KMS-11 (cell line): Measurements from ENCODE around the gene ARHGAP28.
"Not testable (repeated sequence)": the region's sequence is repeated elsewhere in the genome, so short reads cannot be mapped to it uniquely, and the experiment has no call there.

Experiments
- H2AFZ ChIP-seq: fragments of 200-600 bp; sonication (generic); 2 replicates; pipeline ENCODE4 v1.6.1; 2016; ENCODE audit warnings: antibody characterized with exemption, mixed run types, low read depth
- H3K27ac ChIP-seq: fragments of 200-600 bp; sonication (generic); 2 replicates; pipeline ENCODE4 v1.6.1; 2016; ENCODE audit warnings: mild to moderate bottlenecking, mixed run types
- H3K27me3 ChIP-seq: fragments of 200-600 bp; sonication (generic); 2 replicates; pipeline ENCODE4 v1.6.1; 2017; ENCODE audit warnings: mild to moderate bottlenecking, low read depth, mixed run types, moderate library complexity; ENCODE audit not compliant: insufficient read depth
- H3K36me3 ChIP-seq: fragments of 200-600 bp; sonication (generic); 2 replicates; pipeline ENCODE4 v1.6.1; 2017; ENCODE audit warnings: mild to moderate bottlenecking, mixed run types; ENCODE audit not compliant: insufficient read depth
- H3K4me1 ChIP-seq: fragments of 200-600 bp; sonication (generic); 2 replicates; pipeline ENCODE4 v1.6.1; 2016; ENCODE audit warnings: mild to moderate bottlenecking, low read depth, mixed run types; ENCODE audit not compliant: poor library complexity, severe bottlenecking
- H3K4me2 ChIP-seq: fragments of 200-600 bp; sonication (generic); 2 replicates; pipeline ENCODE4 v1.7.0; 2016; ENCODE audit warnings: mild to moderate bottlenecking, mixed run types
- H3K4me3 ChIP-seq: fragments of 200-600 bp; sonication (generic); IDR thresholded peaks from 2 replicates; pipeline ENCODE4 v1.6.1; 2017; ENCODE audit warnings: low read depth, low read length, mixed read lengths; ENCODE audit not compliant: insufficient read depth
- H3K79me2 ChIP-seq: fragments of 200-600 bp; sonication (generic); 2 replicates; pipeline ENCODE4 v1.6.1; 2016; ENCODE audit warnings: low read depth, mixed run types; ENCODE audit not compliant: insufficient read depth
- H3K9ac ChIP-seq: fragments of 200-600 bp; sonication (generic); 2 replicates; pipeline ENCODE4 v1.6.1; 2016; ENCODE audit warnings: mild to moderate bottlenecking, mixed run types
- H4K20me1 ChIP-seq: fragments of 200-600 bp; sonication (generic); 2 replicates; pipeline ENCODE4 v1.6.1; 2016; ENCODE audit warnings: mild to moderate bottlenecking, mixed run types; ENCODE audit not compliant: insufficient read depth
- TF ChIP-seq, protein P1 (sequence below): fragments of 200-600 bp; sonication (generic); conservative IDR thresholded peaks from 2 replicates; pipeline ENCODE4 v1.6.1; 2017; ENCODE audit warnings: low read depth, mild to moderate bottlenecking, antibody characterized with exemption, low read length, moderate library complexity, mixed read lengths

Gene ARHGAP28

DNA sequence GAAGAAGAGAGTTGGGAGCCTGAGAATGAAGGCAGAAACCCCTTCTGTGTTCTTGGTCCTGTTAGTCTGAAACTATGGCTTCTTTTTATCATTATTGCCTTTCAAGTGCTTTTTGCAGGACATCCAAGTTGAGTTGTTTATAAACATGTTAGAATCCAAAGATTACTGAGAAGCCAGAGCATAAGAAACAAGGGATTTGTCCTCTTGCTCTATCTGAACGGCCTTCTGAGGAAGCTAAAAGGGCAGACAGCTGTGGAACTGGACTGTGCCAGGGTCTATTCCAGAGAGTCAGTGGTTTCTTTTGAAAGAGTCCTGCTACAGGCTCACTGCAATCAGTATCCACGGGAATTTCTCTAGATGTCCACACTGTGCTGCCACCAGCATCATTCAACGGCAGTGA lies 86.6 kb downstream of the ARHGAP28 start:
- Histone ChIP-seq H3K4me1 (no peaks in the 10 kb centered on the region), H3K36me3 (no peaks in the 10 kb centered on the region), H3K27me3 (no peaks in the 10 kb centered on the region), H3K9ac (no peak overlapping the region), H2AFZ (no peak overlapping the region), H4K20me1 (no peaks in the 10 kb centered on the region), H3K4me2 (no peak overlapping the region), H3K4me3 (no peak overlapping the region), H3K27ac (no peak overlapping the region), H3K79me2 (no peaks in the 10 kb centered on the region)
- TF ChIP-seq, protein P1, sequence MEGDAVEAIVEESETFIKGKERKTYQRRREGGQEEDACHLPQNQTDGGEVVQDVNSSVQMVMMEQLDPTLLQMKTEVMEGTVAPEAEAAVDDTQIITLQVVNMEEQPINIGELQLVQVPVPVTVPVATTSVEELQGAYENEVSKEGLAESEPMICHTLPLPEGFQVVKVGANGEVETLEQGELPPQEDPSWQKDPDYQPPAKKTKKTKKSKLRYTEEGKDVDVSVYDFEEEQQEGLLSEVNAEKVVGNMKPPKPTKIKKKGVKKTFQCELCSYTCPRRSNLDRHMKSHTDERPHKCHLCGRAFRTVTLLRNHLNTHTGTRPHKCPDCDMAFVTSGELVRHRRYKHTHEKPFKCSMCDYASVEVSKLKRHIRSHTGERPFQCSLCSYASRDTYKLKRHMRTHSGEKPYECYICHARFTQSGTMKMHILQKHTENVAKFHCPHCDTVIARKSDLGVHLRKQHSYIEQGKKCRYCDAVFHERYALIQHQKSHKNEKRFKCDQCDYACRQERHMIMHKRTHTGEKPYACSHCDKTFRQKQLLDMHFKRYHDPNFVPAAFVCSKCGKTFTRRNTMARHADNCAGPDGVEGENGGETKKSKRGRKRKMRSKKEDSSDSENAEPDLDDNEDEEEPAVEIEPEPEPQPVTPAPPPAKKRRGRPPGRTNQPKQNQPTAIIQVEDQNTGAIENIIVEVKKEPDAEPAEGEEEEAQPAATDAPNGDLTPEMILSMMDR = no peak

DNA sequence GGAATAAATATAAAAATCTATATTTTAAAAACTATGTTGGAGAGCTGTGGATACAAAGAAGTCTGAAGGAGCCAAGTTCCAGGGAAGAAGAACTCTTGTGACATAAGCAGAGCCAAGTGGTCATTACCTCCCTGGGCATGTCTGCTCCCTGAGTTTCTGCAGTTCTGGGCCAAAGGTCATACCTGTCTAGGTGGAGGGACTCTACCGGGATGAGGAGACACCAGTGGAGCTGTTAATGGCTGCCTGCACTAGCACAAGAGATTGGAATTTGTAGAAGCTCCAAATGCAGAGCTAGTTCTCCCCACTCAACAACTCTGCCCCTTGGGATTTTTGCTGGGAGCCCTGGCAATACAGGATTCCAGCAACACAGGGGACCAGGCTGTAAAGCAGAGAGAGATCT lies 89.8 kb downstream of the ARHGAP28 start:
- Histone ChIP-seq H3K4me2 (no peak overlapping the region), H3K36me3 (no peaks in the 10 kb centered on the region), H2AFZ (no peak overlapping the region), H4K20me1 (no peaks in the 10 kb centered on the region), H3K9ac (no peak overlapping the region), H3K79me2 (no peaks in the 10 kb centered on the region), H3K27me3 (no peaks in the 10 kb centered on the region), H3K27ac (no peak overlapping the region), H3K4me1 (no peaks in the 10 kb centered on the region), H3K4me3 (no peak overlapping the region)
- TF ChIP-seq, protein P1 = no peak

DNA sequence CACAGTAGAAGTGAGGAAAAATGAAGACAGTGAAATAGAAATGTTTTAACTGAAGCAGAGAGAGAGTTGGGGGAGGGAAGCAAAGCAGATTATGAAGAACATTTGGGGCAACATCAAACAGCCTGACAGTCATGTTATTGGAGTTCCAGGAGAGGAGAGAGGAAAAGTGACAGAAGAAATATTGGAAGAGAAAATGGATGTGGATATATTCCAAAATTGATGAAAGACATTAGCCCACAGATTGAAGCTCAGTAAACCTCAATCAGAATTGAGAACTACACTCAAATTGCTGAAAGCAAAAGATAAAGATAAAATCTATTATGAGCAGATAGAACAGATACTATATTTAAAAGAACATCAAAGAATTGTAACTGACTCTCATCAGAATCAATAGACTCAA lies 90.8 kb downstream of the ARHGAP28 start:
- no peaks in the 10 kb centered on the region for H3K79me2 ChIP-seq
- H3K36me3 ChIP-seq = no peaks in the 10 kb centered on the region
- no peak overlapping the region for H3K27ac ChIP-seq
- H3K4me3 ChIP-seq = no peak overlapping the region
- H2AFZ ChIP-seq = no peak overlapping the region
- no peak overlapping the region for H3K9ac ChIP-seq
- no peak overlapping the region for H3K4me2 ChIP-seq
- no peaks in the 10 kb centered on the region for H3K27me3 ChIP-seq
- H3K4me1 ChIP-seq = no peaks in the 10 kb centered on the region
- TF ChIP-seq, protein P1 = no peak
- no peaks in the 10 kb centered on the region for H4K20me1 ChIP-seq

DNA sequence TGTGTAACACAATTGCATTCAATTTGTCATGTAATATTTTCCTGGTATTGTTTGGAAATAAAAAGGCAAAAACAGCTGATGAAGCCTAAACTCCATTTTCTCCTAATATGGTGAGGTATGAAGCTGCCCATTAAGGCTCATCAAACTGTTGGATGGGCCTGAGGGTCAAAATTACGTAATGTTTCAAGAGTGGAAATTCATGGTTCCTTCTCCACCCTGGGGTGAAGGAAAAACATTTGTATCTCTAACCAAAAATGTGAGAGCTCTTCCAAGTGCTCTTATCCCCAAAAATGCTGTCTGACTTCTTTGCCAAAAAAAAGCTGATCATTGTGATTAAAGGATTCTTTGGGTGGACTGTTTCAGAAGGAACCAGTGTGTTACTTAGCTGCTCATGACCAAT lies 91.8 kb downstream of the ARHGAP28 start:
- no peak overlapping the region for H3K9ac ChIP-seq
- no peak overlapping the region for H3K4me2 ChIP-seq
- H3K27me3 ChIP-seq = no peaks in the 10 kb centered on the region
- TF ChIP-seq, protein P1 = no peak
- H3K4me3 ChIP-seq = no peak overlapping the region
- no peak overlapping the region for H3K27ac ChIP-seq
- no peaks in the 10 kb centered on the region for H4K20me1 ChIP-seq
- no peak overlapping the region for H2AFZ ChIP-seq
- H3K4me1 ChIP-seq = no peaks in the 10 kb centered on the region
- H3K36me3 ChIP-seq = no peaks in the 10 kb centered on the region
- H3K79me2 ChIP-seq = no peaks in the 10 kb centered on the region

DNA sequence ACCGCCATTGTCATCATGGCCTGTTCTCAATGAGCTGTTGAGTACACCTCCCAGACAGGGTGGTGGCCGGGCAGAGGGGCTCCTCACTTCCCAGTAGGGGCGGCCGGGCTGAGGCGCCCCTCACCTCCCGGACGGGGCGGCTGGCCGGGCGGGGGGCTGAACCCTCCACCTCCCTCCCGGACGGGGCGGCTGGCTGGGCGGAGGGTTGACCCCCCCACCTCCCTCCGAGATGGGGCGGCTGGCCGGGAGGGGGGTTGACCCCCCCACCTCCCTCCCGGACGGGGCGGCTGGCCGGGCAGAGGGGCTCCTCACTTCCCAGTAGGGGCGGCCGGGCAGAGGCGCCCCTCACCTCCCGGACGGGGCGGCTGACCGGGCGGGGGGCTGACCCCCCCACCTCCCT lies 97.6 kb downstream of the ARHGAP28 start:
- H3K4me3 ChIP-seq, H3K27me3 ChIP-seq, H3K36me3 ChIP-seq, H3K4me1 ChIP-seq, H4K20me1 ChIP-seq, H2AFZ ChIP-seq, H3K4me2 ChIP-seq, H3K27ac ChIP-seq, H3K79me2 ChIP-seq, H3K9ac ChIP-seq: not testable (repeated sequence)

DNA sequence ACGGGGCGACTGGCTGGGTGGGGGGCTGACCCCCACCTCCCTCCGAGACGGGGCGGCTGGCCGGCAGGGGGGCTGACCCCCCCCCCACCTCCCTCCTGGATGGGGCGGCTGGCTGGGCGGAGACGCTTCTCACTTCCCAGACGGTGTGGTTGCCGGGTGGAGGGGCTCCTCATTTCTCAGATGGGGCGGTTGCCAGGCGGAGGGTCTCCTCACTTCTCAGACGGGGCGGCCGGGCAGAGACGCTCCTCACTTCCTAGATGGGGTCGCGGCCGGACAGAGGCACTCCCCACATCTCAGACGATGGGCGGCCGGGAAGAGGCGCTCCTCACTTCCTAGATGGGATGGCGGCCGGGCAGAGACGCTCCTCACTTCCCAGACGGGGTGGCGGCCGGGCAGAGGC lies 98.0 kb downstream of the ARHGAP28 start:
- not testable (repeated sequence) for H3K79me2 ChIP-seq, H3K4me1 ChIP-seq, H4K20me1 ChIP-seq, H3K36me3 ChIP-seq, H3K4me2 ChIP-seq, H3K27ac ChIP-seq, H3K9ac ChIP-seq, H3K27me3 ChIP-seq, H2AFZ ChIP-seq, H3K4me3 ChIP-seq
